ENCODE measurements around the gene PNPLA7. TPM values are rescaled to one million over a fixed set of nuclear protein-coding genes. Genes with fewer than 3 reads are reported as not detected.

PNPLA7 gene
- total RNA-seq, 4 donors from 2014 or later: 13.0 to 34.3 (median 29.2) TPM

DNA sequence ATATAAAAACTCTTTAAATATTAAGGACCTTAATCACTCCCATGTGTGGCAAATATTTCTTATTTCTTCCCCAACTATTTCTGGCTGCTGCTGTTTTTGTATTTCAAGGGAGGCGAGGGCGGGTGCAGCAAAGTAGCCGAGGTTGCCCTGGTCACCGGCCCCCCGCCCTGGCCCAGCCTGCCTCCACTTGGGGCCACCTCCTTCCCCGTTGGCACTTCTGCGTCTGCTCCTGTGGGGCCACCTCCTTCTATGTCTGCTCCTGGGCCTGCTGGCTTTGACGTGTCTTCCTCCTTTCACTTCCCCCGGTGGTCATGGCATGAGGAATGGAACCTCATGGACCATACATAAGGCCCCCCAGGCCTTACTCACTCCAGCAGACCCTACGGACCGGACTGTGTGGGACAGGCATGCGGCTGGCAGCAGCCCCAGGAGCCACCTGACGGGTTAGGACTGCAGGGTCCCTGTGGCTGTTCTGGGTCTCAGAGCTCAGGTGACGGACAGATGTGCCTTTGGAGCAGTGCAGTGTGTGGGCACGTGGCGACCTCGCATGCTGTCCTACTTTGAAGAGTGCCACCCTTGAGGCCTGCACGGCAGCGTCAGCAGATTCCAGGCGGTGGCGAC lies 103.2 kb downstream of the PNPLA7 start:
- TF ChIP-seq, protein P1, sequence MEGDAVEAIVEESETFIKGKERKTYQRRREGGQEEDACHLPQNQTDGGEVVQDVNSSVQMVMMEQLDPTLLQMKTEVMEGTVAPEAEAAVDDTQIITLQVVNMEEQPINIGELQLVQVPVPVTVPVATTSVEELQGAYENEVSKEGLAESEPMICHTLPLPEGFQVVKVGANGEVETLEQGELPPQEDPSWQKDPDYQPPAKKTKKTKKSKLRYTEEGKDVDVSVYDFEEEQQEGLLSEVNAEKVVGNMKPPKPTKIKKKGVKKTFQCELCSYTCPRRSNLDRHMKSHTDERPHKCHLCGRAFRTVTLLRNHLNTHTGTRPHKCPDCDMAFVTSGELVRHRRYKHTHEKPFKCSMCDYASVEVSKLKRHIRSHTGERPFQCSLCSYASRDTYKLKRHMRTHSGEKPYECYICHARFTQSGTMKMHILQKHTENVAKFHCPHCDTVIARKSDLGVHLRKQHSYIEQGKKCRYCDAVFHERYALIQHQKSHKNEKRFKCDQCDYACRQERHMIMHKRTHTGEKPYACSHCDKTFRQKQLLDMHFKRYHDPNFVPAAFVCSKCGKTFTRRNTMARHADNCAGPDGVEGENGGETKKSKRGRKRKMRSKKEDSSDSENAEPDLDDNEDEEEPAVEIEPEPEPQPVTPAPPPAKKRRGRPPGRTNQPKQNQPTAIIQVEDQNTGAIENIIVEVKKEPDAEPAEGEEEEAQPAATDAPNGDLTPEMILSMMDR (IDR thresholded peaks at IDR 0.05; ENCODE audit: low read depth): no peak

- TF ChIP-seq, protein P1 (IDR thresholded peaks at IDR 0.05; ENCODE audit: low read depth): no peak
These were observed 104.2 kb downstream of the PNPLA7 start for GRCh38 chr9:137445930-137446431.

GRCh38 chr9:137445275-137445807 lies 104.9 kb downstream of the PNPLA7 start:
- TF ChIP-seq, protein P1 (IDR thresholded peaks at IDR 0.05; ENCODE audit: low read depth): no peak

- TF ChIP-seq, protein P1 (IDR thresholded peaks at IDR 0.05; ENCODE audit: low read depth): no peak
These were observed 106.0 kb downstream of the PNPLA7 start for GRCh38 chr9:137444106-137444790.

- TF ChIP-seq, protein P1 (IDR thresholded peaks at IDR 0.05; ENCODE audit: low read depth): no peak
These were observed 108.3 kb downstream of the PNPLA7 start for GRCh38 chr9:137441935-137442321.

- TF ChIP-seq, protein P1 (IDR thresholded peaks at IDR 0.05; ENCODE audit: low read depth): no peak
These were observed 108.8 kb downstream of the PNPLA7 start, which contains the start of gene ENTPD8 for GRCh38 chr9:137441289-137441934. Gene ENTPD8, minus strand, starts transcription at chr9:137441357. Its CDS starts 3,072 bp downstream, at chr9:137438285.
